HepG2 (cell line): ENCODE results near the gene AKR1A1. TPM values are rescaled to one million over a fixed set of nuclear protein-coding genes. Genes with fewer than 3 reads are reported as not detected.

Source experiments
- CENPX ChIP-seq: sonication (generic); formaldehyde crosslinking; IDR thresholded peaks from 2 replicates; pipeline ENCODE4 v1.9.0; 2021; ENCODE audit warnings: mild to moderate bottlenecking, missing genetic modification reagents, moderate library complexity
- EP300 ChIP-seq, 3 experiments: sonication (generic) in 1 of 3; formaldehyde crosslinking in 1 of 3; IDR thresholded peaks; 2 replicates each; pipeline versions ENCODE4 v1.5.1 to v1.6.1; 2011 to 2020; ENCODE audit warnings: low read depth in 2 of 3, low read length in 2 of 3, borderline replicate concordance in 1 of 3, improper control_type of control experiment in 1 of 3, mild to moderate bottlenecking in 1 of 3, missing genetic modification reagents in 1 of 3, moderate library complexity in 1 of 3
- ERF ChIP-seq: IDR thresholded peaks from 2 replicates; pipeline ENCODE4 v1.6.1; 2018; ENCODE audit warnings: missing biosample characterization, missing genetic modification reagents
- IKZF4 ChIP-seq: sonication (generic); formaldehyde crosslinking; IDR thresholded peaks from 2 replicates; pipeline ENCODE4 v1.5.1; 2020; ENCODE audit warnings: borderline replicate concordance, mild to moderate bottlenecking, low read depth, missing genetic modification reagents; ENCODE audit errors: not compliant biosample characterization
- JUN ChIP-seq: sonication (generic); formaldehyde crosslinking; IDR thresholded peaks from 2 replicates; pipeline ENCODE4 v1.4.0; 2020; ENCODE audit warnings: mild to moderate bottlenecking, missing genetic modification reagents
- MXI1 ChIP-seq: IDR thresholded peaks from 3 replicates; pipeline ENCODE4 v1.6.1; 2012; ENCODE audit warnings: low read depth, low read length, inconsistent platforms, borderline replicate concordance
- RFXAP ChIP-seq: sonication (generic); formaldehyde crosslinking; IDR thresholded peaks from 2 replicates; pipeline ENCODE4 v1.4.0; 2020; ENCODE audit warnings: missing genetic modification reagents, borderline replicate concordance
- RORA ChIP-seq: sonication (generic); formaldehyde crosslinking; IDR thresholded peaks from 2 replicates; pipeline ENCODE4 v1.5.0; 2020; ENCODE audit warnings: mild to moderate bottlenecking, missing genetic modification reagents, moderate library complexity
- ZFY ChIP-seq: sonication (generic); formaldehyde crosslinking; IDR thresholded peaks from 2 replicates; pipeline ENCODE4 v1.4.0; 2020; ENCODE audit warnings: missing genetic modification reagents
- ZNF10 ChIP-seq: sonication (generic); formaldehyde crosslinking; IDR thresholded peaks from 2 replicates; pipeline ENCODE4 v1.4.0; 2020; ENCODE audit warnings: mild to moderate bottlenecking, low read depth, missing genetic modification reagents, borderline replicate concordance
- ZNF24 ChIP-seq: fragments of 450-650 bp; IDR thresholded peaks from 2 replicates; pipeline ENCODE4 v1.6.1; 2017; ENCODE audit warnings: antibody characterized with exemption, mild to moderate bottlenecking
- ZNF30 ChIP-seq: sonication (generic); formaldehyde crosslinking; IDR thresholded peaks from 2 replicates; pipeline ENCODE4 v1.5.0; 2020; ENCODE audit warnings: mild to moderate bottlenecking, missing genetic modification reagents
- ZNF678 ChIP-seq: sonication (generic); formaldehyde crosslinking; IDR thresholded peaks from 2 replicates; pipeline ENCODE4 v1.4.0; 2020; ENCODE audit warnings: mild to moderate bottlenecking, missing genetic modification reagents
- ZSCAN31 ChIP-seq: sonication (generic); formaldehyde crosslinking; IDR thresholded peaks from 2 replicates; pipeline ENCODE4 v1.5.0; 2020; ENCODE audit warnings: low read depth, mild to moderate bottlenecking, missing genetic modification reagents
- polyA plus RNA-seq, 8 experiments: library from polyadenylated mRNA; depleted of rRNA in 3 of 8; stranded (reverse) in 7 of 8; unstranded in 1 of 8; fragments of >200 nt; fragmentation: Illumina TruSeq in 4 of 8; extraction: Trizol in 4 of 8; gene quantifications; 2 replicates each; pipeline versions ENCODE4 v1.2.1 to v1.2.3, GENCODE V29; 2011 to 2016; ENCODE audit warnings: low read depth in 4 of 8, missing spikeins in 1 of 8, mixed read lengths in 1 of 8; ENCODE audit not compliant: insufficient read depth in 1 of 8
- total RNA-seq, 5 experiments: library from RNA; depleted of rRNA; stranded (reverse); fragments of >200 nt; fragmentation: Illumina TruSeq; extraction: Trizol; gene quantifications; 2 replicates each; pipeline ENCODE4 v1.2.3, GENCODE V29; 2016; ENCODE audit warnings: low read depth in 1 of 5
- TF ChIP-seq, protein P1 (sequence below): sonication (generic); formaldehyde crosslinking; IDR thresholded peaks from 2 replicates; pipeline ENCODE4 v1.5.1; 2020; ENCODE audit warnings: missing genetic modification reagents, mild to moderate bottlenecking, borderline replicate concordance
- TF ChIP-seq, protein P2 (sequence below): sonication (generic); formaldehyde crosslinking; IDR thresholded peaks from 2 replicates; pipeline ENCODE4 v1.4.0; 2020; ENCODE audit warnings: missing genetic modification reagents
- TF ChIP-seq, protein P3 (sequence below): sonication (generic); formaldehyde crosslinking; IDR thresholded peaks from 2 replicates; pipeline ENCODE4 v1.4.0; 2020; ENCODE audit warnings: missing genetic modification reagents, borderline replicate concordance
- TF ChIP-seq, protein P4 (sequence below): IDR thresholded peaks from 2 replicates; pipeline ENCODE4 v1.6.1; 2016; ENCODE audit warnings: low read depth, control low read depth
- TF ChIP-seq, protein P5 (sequence below): sonication (generic); formaldehyde crosslinking; IDR thresholded peaks from 2 replicates; pipeline ENCODE4 v1.5.0; 2020; ENCODE audit warnings: mild to moderate bottlenecking, missing genetic modification reagents, moderate library complexity

The AKR1A1 gene
- total and polyA plus RNA-seq, 2 of the 13 experiments (the other 11 are each of a cell fraction or from before 2014, with no cell fraction given) = 181 to 217 TPM

DNA sequence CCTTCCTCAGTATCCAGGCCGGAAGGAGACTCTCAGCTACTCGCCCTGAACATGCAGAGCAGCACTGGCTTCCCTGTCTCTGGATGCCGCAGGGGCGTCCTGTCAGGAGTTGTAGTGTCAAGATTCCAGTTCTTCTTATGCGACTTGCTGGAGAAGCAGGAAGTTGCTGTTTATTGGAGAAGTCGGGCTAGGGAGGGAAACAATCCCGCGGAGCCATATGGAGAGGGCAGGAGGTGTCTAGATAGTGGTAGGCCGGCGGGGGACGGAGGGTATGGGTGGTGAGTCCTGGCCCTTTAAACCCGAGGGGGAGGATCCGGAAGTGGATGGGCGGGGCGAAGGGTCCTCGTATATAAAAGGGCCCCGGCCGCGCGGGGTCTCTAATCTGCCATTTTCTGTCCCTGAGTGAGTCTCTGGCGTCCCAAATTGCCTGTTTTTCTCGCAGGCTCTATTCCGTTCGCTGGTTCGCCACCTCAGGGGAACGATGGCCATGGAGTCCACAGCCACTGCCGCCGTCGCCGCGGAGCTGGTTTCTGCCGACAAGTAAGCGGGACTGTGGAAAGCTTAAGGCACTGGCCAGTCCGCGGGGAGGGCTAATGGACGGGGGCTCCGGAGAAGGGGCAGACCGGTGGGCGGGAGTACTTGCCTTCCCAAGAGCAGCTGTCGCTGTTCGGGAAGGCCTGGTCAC is 33.2 kb downstream of the AKR1A1 start, which contains the start of gene NASP (continued):
- TF ChIP-seq ZNF10 (CRISPR knock-in tag) (no peak), RFXAP (CRISPR knock-in tag) (peak; percentile 99), JUN (CRISPR knock-in tag) (no peak), ZNF678 (CRISPR knock-in tag) (no peak), CENPX (CRISPR knock-in tag) (no peak), ERF (CRISPR knock-in tag) (peak; percentile 30; the same call in 1 of the 2 replicates), ZNF30 (no peak), ZSCAN31 (CRISPR knock-in tag) (no peak), RORA (CRISPR knock-in tag) (no peak), ZNF24 (peak; percentile 50; the same call in 1 of the 2 replicates), MXI1 (no peak; the same call in 1 of the 3 replicates), ZFY (CRISPR knock-in tag) (peak; percentile 71), IKZF4 (CRISPR knock-in tag) (no peak), EP300 (IDR thresholded peaks at IDR 0.05; ENCODE audit: low read depth in 2 of 2, low read length in 2 of 2) (peak in 1 of 2 experiments; percentile 5; a peak in 1 of 4 replicates), EP300 (CRISPR knock-in tag; IDR thresholded peaks at IDR 0.05; ENCODE audit: borderline replicate concordance) (no peak)
- TF ChIP-seq, protein P1, sequence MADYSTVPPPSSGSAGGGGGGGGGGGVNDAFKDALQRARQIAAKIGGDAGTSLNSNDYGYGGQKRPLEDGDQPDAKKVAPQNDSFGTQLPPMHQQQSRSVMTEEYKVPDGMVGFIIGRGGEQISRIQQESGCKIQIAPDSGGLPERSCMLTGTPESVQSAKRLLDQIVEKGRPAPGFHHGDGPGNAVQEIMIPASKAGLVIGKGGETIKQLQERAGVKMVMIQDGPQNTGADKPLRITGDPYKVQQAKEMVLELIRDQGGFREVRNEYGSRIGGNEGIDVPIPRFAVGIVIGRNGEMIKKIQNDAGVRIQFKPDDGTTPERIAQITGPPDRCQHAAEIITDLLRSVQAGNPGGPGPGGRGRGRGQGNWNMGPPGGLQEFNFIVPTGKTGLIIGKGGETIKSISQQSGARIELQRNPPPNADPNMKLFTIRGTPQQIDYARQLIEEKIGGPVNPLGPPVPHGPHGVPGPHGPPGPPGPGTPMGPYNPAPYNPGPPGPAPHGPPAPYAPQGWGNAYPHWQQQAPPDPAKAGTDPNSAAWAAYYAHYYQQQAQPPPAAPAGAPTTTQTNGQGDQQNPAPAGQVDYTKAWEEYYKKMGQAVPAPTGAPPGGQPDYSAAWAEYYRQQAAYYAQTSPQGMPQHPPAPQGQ (CRISPR knock-in tag) = no peak
- TF ChIP-seq, protein P2, sequence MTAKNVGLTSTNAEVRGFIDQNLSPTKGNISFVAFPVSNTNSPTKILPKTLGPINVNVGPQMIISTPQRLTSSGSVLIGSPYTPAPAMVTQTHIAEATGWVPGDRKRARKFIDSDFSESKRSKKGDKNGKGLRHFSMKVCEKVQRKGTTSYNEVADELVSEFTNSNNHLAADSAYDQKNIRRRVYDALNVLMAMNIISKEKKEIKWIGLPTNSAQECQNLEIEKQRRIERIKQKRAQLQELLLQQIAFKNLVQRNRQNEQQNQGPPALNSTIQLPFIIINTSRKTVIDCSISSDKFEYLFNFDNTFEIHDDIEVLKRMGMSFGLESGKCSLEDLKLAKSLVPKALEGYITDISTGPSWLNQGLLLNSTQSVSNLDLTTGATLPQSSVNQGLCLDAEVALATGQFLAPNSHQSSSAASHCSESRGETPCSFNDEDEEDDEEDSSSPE (CRISPR knock-in tag) = no peak
- TF ChIP-seq, protein P3, sequence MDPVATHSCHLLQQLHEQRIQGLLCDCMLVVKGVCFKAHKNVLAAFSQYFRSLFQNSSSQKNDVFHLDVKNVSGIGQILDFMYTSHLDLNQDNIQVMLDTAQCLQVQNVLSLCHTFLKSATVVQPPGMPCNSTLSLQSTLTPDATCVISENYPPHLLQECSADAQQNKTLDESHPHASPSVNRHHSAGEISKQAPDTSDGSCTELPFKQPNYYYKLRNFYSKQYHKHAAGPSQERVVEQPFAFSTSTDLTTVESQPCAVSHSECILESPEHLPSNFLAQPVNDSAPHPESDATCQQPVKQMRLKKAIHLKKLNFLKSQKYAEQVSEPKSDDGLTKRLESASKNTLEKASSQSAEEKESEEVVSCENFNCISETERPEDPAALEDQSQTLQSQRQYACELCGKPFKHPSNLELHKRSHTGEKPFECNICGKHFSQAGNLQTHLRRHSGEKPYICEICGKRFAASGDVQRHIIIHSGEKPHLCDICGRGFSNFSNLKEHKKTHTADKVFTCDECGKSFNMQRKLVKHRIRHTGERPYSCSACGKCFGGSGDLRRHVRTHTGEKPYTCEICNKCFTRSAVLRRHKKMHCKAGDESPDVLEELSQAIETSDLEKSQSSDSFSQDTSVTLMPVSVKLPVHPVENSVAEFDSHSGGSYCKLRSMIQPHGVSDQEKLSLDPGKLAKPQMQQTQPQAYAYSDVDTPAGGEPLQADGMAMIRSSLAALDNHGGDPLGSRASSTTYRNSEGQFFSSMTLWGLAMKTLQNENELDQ (CRISPR knock-in tag) = 0 out of 2 replicates have a peak, but pooled peaks have one; percentile 24
- TF ChIP-seq, protein P4, sequence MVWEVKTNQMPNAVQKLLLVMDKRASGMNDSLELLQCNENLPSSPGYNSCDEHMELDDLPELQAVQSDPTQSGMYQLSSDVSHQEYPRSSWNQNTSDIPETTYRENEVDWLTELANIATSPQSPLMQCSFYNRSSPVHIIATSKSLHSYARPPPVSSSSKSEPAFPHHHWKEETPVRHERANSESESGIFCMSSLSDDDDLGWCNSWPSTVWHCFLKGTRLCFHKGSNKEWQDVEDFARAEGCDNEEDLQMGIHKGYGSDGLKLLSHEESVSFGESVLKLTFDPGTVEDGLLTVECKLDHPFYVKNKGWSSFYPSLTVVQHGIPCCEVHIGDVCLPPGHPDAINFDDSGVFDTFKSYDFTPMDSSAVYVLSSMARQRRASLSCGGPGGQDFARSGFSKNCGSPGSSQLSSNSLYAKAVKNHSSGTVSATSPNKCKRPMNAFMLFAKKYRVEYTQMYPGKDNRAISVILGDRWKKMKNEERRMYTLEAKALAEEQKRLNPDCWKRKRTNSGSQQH (CRISPR knock-in tag) = no peak
- TF ChIP-seq, protein P5, sequence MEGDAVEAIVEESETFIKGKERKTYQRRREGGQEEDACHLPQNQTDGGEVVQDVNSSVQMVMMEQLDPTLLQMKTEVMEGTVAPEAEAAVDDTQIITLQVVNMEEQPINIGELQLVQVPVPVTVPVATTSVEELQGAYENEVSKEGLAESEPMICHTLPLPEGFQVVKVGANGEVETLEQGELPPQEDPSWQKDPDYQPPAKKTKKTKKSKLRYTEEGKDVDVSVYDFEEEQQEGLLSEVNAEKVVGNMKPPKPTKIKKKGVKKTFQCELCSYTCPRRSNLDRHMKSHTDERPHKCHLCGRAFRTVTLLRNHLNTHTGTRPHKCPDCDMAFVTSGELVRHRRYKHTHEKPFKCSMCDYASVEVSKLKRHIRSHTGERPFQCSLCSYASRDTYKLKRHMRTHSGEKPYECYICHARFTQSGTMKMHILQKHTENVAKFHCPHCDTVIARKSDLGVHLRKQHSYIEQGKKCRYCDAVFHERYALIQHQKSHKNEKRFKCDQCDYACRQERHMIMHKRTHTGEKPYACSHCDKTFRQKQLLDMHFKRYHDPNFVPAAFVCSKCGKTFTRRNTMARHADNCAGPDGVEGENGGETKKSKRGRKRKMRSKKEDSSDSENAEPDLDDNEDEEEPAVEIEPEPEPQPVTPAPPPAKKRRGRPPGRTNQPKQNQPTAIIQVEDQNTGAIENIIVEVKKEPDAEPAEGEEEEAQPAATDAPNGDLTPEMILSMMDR = no peak
